ENCODE measurements around the gene CACNA1B. TPM values are rescaled to one million over a fixed set of nuclear protein-coding genes. Genes with fewer than 3 reads are reported as not detected.

The CACNA1B gene
- total and polyA plus RNA-seq, 2 of the 4 experiments (the other 2 are of a cell fraction): 0.02 TPM; not detected in 1

DNA sequence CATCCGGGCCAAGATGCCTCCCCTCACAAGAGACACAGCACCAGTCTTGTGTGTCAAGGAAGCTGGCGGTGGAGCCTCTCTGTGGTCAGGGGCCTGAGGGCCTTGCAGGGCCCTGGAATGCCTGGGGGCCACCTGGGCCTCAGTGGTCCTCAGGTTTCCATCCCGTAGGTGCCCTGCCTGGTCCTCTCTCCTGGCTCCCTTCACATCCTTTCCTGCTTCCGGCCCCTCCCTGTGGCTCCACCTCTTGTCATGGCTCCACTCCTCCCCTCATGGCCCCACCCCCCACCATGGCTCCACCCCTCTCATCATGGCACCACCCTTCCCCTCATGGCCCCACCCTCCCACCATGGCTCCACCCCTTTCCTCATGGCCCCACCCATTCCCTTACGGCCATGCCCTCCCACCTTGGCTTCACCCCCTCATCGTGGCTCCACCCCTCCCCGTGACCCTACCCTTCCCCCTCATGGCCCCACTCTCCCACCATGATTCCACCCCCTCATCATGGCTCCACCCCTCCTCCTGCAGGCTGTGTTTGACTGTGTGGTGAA lies 175.8 kb downstream of the CACNA1B start:
- BruUV-seq (replicated peaks): no TSS peak
- H3K9ac ChIP-seq (ENCODE audit: low read depth, low read length): no peak overlapping the region
- H3K56ac ChIP-seq (ENCODE audit: extremely low read depth, insufficient read depth, low read length): no peak overlapping the region
- H2BK15ac ChIP-seq (ENCODE audit: low read depth, low read length): no peak overlapping the region
- TF ChIP-seq ELK1 (IDR thresholded peaks at IDR 0.05; ENCODE audit: borderline replicate concordance, low read depth, low read length) (no peak), CEBPB (IDR thresholded peaks at IDR 0.05; ENCODE audit: low read depth, low read length) (no peak), MXI1 (IDR thresholded peaks at IDR 0.05; ENCODE audit: borderline replicate concordance, low read depth, low read length) (no peak), POLR2A (IDR thresholded peaks at IDR 0.05; ENCODE audit: low read depth, low read length) (no peak), BHLHE40 (IDR thresholded peaks at IDR 0.05; ENCODE audit: low read depth, low read length) (no peak), MAFK (IDR thresholded peaks at IDR 0.05; ENCODE audit: low read depth, low read length) (no peak), NFE2L2 (IDR thresholded peaks at IDR 0.05; ENCODE audit: low read depth, low read length) (no peak), RFX5 (IDR thresholded peaks at IDR 0.05; ENCODE audit: low read depth, low read length) (no peak), RAD21 (IDR thresholded peaks at IDR 0.05; ENCODE audit: low read length) (no peak), MAZ (IDR thresholded peaks at IDR 0.05; ENCODE audit: borderline replicate concordance, low read depth, low read length) (no peak), SMC3 (IDR thresholded peaks at IDR 0.05; ENCODE audit: low read depth, low read length) (no peak), RCOR1 (IDR thresholded peaks at IDR 0.05; ENCODE audit: insufficient replicate concordance, low read length) (no peak), CHD1 (IDR thresholded peaks at IDR 0.05; ENCODE audit: low read depth, low read length) (no peak), FOS (IDR thresholded peaks at IDR 0.05; ENCODE audit: low read depth, low read length) (no peak), CTCF (conservative IDR thresholded peaks at IDR 0.05; ENCODE audit: low read depth, low read length) (no peak)
- TF ChIP-seq, protein P1, sequence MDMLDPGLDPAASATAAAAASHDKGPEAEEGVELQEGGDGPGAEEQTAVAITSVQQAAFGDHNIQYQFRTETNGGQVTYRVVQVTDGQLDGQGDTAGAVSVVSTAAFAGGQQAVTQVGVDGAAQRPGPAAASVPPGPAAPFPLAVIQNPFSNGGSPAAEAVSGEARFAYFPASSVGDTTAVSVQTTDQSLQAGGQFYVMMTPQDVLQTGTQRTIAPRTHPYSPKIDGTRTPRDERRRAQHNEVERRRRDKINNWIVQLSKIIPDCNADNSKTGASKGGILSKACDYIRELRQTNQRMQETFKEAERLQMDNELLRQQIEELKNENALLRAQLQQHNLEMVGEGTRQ (IDR thresholded peaks at IDR 0.05; ENCODE audit: low read depth, low read length): no peak
- 93% methylated on average over 2 of the region's 7 CpGs; no CpG with 5 or more reads in 1 of the 2 experiments for WGBS, 2 experiments (ENCODE audit: extremely low coverage in 2 of 2, insufficient read length in 1 of 2)
- no peaks in the 10 kb centered on the region for H4K20me1 ChIP-seq (ENCODE audit: insufficient read depth, low read length)
- H3K4me1 ChIP-seq (ENCODE audit: control insufficient read depth, insufficient read depth, low read length): no peaks in the 10 kb centered on the region
- no peaks in the 10 kb centered on the region for H3K27me3 ChIP-seq (ENCODE audit: control insufficient read depth, insufficient read depth, low read length)
- no peak overlapping the region for H2AK9ac ChIP-seq (replicated peaks; ENCODE audit: low read depth, low read length, poor library complexity)
- dilution Hi-C loops (cut with HindIII; ENCODE audit: low sequenced_read_pairs, unreplicated experiment) (no loop called here), intact Hi-C loops (cut with micrococcal nuclease) (no loop called here), in situ Hi-C loops (cut with MboI; ENCODE audit: low sequenced_read_pairs) (no loop called here)
- no peak overlapping the region for H3K27ac ChIP-seq (ENCODE audit: insufficient read depth, low read length)
- H4K5ac ChIP-seq (ENCODE audit: low read depth, low read length): no peak overlapping the region
- H3K36me3 ChIP-seq (ENCODE audit: control insufficient read depth, insufficient read depth, low read length): no peaks in the 10 kb centered on the region
- H2BK120ac ChIP-seq (ENCODE audit: low read depth, low read length): no peak overlapping the region
- no peak overlapping the region for H4K8ac ChIP-seq (ENCODE audit: low read depth in 2 of 2, low read length in 2 of 2)
- no peak overlapping the region for H4K91ac ChIP-seq (ENCODE audit: insufficient read depth, low read depth, low read length)
- no peaks in the 10 kb centered on the region for H3K79me1 ChIP-seq (ENCODE audit: low read depth in 1 of 2, low read length in 2 of 2)
- H3K4me2 ChIP-seq (ENCODE audit: low read depth, low read length): no peak overlapping the region
- no peak overlapping the region for H2AK5ac ChIP-seq (ENCODE audit: low read depth, low read length)
- no peak overlapping the region for H2BK20ac ChIP-seq (ENCODE audit: low read depth, low read length)
- peaks cover 49% of the 10 kb centered on the region for H3K9me3 ChIP-seq (ENCODE audit: control insufficient read depth, insufficient read depth, low read length)
- H3K18ac ChIP-seq (ENCODE audit: low read depth, low read length): no peak overlapping the region
- ATAC-seq (ENCODE audit: low read depth): no peak
- CTCF ChIA-PET: no interaction called here
- no peak overlapping the region for H3K4me3 ChIP-seq (ENCODE audit: insufficient read depth, low read depth, low read length)
- DNase-seq: no peak
- POLR2A ChIA-PET (ENCODE audit: unreplicated experiment): no interaction called here
- no peak overlapping the region for H2AFZ ChIP-seq (replicated peaks; ENCODE audit: low read length, poor library complexity)
- H3K14ac ChIP-seq (replicated peaks; ENCODE audit: low read depth, low read length): no peak overlapping the region
- no peaks in the 10 kb centered on the region for H3K9me1 ChIP-seq (ENCODE audit: insufficient read depth, low read length)
- H2BK5ac ChIP-seq (ENCODE audit: low read depth, low read length, poor library complexity, severe bottlenecking): no peak overlapping the region
- H3K4ac ChIP-seq (ENCODE audit: low read depth, low read length): no peak overlapping the region
- no peak overlapping the region for H3K23ac ChIP-seq (ENCODE audit: low read depth, low read length)

Data from IMR-90 (cell line).